ENCODE measurements around the gene MAP7.
"Not testable (repeated sequence)": the region's sequence is repeated elsewhere in the genome, so short reads cannot be mapped to it uniquely, and the experiment has no call there.

The MAP7 gene

DNA sequence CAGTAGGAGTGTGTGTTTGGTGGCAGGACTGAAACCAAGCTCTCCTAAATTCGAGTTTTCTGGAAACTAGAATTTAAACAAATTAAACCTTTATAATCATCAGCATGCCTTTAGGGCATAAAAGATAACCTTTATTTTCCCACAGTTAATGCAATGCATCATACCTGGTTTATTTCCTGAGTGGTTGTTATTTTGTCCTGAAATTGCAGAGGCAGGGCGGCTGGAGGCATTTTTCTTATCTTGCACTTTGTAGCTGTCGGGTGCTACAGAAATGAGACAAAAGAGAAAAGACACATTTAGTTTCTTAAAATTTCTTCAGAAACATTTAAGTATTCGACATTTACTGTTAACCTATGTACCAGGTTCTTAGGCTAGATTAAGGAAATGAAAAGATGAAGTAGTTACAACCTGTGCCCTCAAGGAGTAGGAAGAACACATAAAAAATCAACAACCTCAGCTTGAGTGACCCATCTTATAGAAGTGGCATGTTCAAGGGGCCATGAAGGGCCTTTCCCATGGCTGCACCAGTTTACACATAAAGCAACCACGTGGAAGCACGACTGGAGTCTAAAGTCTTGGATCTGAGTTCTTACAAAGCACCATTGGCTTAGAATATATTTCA lies 128.6 kb downstream of the MAP7 start:
- DNase-seq (ENCODE audit: low read depth in 2 of 2), result no peak

DNA sequence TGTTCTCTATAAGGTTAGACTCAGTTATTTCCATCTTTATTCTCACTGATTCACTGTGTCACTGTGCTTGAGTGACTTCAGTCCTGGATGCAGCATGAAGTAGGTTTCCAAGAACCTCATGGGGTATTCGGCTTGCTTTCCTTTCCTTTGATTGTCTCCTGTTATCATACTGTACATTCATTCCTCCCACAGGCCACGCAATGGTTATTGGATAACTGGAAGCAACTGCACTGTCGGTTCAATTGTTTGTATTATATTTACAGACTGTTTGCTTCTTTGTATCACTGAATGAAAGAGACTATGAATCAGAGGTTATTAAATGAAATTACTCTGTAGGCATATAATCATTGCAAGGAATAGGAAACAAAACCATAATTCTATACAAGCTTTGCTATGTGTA lies 129.4 kb downstream of the MAP7 start:
- no peak for DNase-seq (ENCODE audit: low read depth in 2 of 2)

DNA sequence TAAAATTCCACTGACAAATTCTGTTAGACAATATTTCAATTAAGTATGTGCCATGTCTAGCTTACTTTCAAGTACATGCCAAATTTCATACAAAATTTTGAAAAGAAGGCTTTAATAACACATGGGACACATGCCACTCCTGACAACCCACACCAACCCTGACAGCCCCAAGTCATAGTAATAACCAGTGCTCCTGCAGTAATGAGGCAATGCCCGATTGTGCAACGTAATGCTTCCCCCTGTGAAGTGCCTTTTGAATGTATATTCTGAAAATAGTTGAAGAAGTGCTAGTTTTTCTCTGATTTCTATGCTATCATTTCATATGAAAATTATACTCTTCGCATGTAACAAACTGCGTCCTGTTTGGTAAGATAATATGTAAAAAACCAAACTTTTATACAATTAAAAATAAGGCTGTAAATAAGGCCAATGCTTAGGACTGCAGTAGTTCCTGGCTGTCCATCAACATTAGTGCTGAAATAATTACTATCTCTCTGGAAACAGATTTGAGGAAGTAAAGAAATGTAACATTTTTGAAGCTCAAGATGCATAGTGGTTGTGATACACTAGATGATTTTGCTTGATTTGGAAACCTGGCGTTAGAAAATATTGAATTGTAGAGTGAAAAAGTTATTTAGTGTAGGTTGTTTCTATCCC lies 134.7 kb downstream of the MAP7 start:
- DNase-seq (ENCODE audit: low read depth in 2 of 2), result no peak

DNA sequence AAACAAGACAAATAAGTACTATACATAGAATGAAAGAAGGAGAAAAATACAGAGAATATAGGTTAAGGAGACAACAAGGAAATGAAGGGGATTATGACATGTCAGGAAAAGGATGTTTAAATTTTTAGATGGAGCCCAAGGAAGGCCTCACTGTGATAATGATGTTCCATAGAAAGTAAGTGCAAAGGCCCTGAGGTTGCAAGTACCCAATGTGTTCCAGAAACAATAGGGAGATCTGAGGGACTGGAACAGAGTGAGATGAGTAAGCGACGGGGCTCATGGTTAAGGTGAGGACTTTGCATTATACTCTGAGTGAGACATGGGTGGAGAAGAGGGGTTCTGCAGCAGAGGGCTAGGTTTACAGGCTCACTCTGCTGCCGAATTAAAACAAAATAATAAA lies 137.8 kb downstream of the MAP7 start:
- DNase-seq (ENCODE audit: low read depth in 2 of 2), result no peak

DNA sequence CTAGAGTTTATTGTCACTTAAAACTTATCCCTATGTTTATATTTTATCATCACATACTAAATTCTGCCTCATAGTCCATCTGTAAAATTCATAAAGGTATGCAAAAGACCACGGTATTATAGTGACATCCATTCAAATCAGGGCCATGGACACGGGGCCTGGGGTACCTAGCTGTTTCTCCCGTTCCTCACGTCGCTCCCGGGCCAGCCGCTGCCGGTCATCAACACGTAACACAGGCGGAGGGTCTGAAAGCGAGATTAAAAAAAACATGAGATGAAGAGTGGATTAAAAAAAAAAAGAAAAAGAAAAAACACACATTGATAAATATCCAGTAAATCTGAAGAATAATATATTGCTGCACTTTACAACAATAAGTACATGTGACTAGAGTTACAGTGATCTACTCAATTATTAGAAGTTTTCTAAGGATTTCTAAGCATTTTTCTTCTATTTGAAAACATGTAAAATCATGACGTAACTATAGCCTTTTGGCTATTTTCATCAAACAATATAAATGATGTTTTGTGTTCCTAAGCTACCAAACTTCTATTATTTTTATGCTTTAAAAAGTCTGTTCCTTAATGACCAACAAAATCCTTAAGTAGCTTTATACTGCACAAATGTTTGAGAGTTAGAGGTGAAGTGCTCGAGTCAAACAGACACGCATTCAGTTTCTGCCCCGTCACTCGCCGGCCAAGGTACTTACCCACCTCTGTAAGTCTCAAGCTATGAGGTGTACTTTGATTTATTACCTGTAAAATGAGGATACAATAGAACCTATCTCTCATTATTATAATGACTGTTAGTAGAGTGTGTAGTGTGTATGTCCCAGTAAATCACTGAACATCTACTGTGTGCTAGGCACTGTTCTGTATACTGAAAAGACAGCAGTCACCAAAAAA lies 138.5 kb downstream of the MAP7 start:
- no peak for DNase-seq (ENCODE audit: low read depth in 2 of 2)

DNA sequence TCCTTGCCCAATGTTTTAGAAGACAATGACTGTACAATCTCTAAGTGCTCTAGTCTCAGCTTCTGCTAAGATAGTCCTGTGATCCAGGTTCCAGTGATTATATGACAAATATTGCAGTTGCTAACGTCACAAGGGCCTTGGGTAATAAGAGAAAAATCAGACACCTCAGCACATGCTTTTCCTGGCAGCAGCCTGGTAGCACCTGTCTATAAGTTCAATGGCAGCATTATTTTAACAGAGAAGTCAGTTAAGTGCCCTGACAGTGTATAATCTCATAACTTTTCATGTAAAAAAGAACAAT lies 139.2 kb downstream of the MAP7 start:
- DNase-seq (ENCODE audit: low read depth in 2 of 2), result no peak

DNA sequence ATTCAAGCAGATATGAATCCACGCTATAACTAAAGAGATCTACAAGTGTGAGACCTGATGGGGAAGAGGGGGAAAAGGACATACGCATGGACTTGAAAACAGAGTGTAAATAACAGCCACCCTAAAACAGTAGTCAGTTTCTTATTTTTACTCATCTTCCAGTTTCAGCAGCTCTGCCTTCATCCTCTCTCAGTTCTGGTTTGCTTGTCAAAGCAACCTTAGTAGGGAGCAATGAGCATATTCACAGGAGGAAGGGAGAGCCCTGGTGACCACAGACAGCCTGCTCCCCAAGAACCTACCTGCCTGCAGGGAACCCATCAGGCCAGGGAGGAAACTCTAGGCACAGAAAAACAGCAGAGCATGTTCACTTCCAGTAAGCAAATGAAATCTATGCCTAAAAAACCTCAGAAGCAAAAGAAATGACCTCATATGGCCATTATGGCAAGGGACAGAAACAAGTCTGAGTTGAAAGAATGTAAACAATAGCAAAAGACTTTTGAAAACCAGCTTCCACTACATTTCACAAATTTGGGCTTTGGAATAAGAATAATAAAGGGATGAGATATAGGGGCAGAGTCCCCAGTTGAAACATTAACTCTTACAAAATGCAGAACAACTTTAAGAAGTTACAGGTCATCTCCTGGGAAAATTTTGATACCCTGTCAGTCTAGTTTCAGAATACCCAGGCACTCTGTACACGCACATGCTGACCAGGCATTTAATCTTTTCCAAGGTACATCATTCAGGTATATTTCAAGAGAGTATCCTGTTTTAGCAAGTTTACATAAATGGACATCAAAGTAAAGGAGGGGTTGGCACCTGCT lies 139.8 kb downstream of the MAP7 start:
- no peak for DNase-seq (ENCODE audit: low read depth in 2 of 2)

DNA sequence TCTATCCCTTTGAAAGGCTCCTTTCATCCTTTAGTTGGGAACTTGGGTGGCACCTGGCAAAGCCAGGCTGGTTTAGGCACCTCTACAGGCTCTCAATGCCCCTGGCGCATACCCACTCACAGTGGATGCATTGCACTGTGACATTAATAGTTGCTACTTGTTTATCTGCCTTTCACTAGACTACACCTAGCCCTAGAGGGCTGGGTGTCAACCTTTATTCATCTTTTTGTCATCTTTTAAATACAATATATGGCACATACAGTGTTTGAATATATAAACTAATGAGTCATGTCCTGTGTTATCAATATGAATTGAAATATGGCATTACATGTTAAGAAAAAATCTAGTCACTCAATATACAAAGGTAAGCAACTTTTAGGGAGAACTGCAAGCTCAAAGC lies 140.6 kb downstream of the MAP7 start:
- DNase-seq (ENCODE audit: low read depth in 2 of 2), result no peak

DNA sequence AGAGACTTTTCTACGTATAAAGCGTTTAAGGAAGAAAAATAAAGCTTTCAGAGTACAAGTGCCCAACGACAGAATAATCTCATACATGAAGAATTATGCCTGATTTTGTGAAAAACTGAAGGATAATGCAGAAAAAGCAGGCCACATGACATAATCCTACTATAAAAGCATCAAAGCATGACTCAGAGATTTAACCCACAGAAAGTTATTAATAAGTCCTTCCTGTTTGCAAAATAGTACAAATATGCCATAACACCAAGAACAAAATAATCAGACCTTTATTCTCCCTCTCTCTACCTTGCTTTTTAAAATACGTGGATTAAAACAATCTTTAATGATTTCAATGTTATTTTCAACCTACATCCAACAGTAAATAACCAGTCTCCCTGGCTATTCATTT lies 142.0 kb downstream of the MAP7 start:
- no peak for DNase-seq (ENCODE audit: low read depth in 2 of 2)

DNA sequence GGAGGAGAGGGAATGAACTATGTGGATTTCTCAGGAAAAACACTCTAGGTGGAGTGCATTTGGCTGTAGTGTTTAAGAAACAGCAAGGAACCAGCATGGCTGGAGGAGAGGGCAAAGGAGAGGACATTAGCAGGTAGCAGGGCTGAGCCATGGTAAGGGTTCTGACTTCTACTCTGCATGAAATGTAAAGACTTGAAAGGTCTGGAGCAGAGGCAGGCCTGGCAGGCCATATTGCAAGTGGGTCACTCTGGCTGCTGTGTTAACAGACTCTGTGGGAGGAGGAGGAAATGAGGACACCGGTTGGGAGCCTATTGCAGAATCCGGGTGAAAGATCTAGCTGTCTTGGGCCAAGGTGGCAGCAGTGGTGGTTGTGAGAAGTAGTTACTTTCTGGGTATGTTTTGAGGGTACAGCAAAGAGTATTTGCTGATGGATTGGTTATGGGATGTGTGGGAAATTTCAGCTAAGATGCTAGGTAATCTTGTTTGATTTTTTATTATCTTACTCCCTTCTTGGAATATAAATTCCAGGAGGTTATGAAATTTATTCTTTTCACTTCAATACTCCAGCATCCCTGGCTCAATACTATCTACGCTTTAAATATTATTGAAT lies 144.7 kb downstream of the MAP7 start:
- no peak for DNase-seq (ENCODE audit: low read depth in 2 of 2)

DNA sequence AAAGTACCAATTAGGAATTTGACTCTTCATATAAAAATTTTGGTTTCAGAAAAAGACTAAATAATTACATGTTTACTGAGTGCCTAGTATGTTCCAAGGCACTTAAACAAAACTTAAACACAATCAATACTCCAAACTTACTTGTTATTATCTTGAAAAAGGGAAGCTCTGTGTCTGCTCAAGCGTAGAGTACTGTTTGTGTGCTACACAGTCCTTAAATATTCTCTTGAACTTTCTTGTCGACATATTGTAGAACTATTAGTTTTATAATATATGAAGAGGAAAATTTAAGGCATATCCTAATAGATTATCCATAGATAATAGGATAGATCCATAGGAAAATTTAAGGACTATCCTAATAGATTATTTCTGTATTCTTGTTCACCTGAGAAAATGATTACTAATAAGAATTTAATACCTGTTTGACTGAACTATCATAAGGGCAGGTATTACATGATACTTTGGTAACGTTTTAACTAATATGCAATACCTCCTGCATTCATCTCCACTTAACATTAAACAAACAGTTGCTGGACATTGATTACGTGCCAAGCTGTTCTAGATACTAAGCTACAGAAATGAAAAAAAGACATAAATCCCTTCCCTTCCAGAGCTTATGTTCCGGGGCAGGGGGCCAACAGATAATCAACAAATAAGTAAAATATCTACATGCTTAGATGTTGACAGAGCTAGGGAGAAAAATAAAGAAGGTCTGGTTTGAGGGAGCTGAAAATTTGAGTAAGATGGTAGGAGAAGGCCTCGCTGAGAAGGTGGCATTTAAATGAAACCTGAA lies 145.4 kb downstream of the MAP7 start:
- DNase-seq (ENCODE audit: low read depth in 2 of 2), result no peak

DNA sequence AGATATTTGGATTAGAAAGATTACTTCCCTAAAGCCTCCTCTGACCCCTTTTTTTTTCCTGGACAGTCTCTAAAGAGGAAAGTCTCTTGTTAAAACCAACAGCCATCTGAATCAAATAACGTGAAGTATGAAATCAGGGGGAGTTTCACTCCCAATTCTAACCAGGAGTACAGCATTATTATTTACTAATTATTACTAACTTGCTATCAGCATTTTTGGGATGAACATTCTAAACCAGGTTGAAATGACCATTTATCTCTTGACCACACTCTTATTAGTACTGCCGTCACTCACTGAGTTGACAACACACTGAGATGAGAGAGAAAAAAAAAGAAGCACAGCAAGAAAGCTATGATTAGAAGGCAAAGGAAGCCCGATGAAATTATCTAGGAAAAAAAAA lies 146.2 kb downstream of the MAP7 start:
- no peak for DNase-seq (ENCODE audit: low read depth in 2 of 2)

DNA sequence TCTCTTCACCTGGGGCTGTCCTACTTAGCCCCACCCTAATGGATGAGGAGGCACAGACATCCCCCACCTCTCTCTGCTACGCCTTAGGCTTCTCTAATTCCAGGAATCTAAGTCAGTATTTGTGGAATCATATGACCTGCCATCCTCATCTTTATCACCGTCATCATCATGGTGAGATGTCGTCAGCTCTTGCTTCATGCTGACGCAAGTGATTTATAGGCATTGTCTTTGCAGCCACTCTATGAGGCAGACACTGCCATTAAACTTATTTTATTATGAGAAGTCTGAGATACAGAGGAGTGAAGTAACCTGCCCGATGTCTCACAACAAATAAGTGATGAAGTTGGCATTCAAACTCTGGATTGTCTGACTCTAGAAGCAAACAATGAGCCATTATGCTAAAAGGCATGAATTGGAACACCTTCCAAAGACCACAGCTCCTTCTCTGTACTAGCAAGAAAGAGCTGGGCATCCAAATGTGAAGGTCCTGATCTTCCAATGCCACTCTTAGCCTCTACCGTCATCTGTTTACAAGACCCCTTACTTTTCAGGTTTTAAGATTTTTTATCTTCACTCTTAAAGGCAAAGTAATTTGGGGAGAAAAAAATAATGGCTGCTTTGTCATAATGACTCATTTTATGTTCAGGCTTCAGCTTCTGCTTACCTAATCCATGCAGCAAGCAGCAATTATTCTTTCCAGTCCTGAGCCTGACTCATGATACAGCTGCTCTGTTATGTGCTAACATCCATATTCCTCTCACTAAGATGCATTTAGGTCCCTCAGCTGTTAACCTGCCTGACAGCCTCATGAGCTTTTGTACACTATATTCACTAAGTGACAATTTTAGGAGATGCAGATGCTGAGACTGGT lies 146.9 kb downstream of the MAP7 start:
- no peak for DNase-seq (ENCODE audit: low read depth in 2 of 2)

DNA sequence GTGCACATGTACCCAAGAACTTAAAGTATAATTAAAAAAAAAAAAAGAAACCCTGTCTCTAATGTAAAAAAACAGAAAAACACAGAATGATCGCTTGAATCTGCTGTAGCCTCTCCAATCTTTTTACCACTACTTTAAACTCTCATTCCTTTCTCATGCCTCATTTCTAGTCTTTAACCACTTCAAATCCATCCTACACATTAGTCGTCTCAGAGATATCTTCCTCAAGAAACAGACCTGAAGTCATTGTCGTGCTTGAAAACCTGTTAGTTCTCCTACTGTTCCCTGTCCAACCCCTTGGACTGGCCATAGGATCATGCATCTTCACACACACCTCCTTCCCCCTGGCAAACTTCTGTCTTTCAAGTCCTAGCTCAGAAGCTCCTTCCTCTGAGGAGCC lies 148.5 kb downstream of the MAP7 start:
- DNase-seq (ENCODE audit: low read depth in 2 of 2), result no peak

DNA sequence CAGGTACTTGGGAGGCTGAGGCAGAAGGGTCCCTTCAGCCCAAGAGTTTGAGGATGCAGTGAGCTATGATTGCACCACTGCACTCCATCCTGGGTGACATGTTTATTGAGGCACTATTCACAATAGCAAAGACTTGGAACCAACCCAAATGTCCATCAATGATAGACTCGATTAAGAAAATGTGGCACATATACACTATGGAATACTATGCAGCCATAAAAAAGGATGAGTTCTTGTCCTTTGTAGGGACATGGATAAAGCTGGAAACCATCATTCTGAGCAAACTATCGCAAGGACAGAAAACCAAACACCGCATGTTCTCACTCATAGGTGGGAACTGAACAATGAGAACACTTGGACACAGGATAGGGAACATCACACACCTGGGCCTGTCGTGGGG lies 149.0 kb downstream of the MAP7 start:
- DNase-seq (ENCODE audit: low read depth in 2 of 2), result not testable (repeated sequence)

DNA sequence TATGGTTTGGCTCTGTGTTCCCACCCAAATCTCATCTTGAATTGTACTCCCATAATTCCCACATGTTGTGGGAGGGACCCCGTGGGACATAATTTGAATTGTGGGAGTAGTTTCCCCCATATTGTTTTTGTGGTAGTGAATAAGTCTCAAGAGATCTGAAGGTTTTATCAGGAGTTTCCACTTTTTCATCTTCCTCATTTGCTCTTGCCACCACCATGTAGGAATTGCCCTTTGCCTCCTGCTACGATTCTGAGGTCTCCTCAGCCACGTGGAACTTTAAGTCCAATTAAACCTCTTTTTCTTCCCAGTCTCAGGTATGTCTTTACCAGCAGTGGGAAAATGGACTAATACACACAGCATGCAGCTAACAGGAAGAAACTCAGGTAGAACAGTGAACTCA lies 151.8 kb downstream of the MAP7 start:
- no peak for DNase-seq (ENCODE audit: low read depth in 2 of 2)

DNA sequence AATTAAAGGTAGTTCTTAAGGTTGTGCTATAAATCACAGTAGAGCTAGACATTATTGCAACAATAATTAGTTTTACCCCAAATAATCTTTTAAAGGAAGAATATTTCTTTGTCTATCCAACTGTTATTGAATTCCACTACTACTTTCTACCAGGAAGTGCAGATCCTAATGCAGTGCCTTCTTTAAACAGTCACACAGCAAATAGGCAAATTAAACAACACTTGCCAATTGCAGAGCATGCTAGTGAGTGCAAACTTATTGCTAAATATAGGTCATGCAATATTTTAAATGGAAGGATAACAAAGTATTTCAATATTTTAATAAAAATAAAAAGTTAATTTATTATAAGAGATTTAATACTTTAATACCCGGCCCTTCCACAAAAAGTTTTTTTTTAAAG lies 153.3 kb downstream of the MAP7 start:
- no peak for DNase-seq (ENCODE audit: low read depth in 2 of 2)

DNA sequence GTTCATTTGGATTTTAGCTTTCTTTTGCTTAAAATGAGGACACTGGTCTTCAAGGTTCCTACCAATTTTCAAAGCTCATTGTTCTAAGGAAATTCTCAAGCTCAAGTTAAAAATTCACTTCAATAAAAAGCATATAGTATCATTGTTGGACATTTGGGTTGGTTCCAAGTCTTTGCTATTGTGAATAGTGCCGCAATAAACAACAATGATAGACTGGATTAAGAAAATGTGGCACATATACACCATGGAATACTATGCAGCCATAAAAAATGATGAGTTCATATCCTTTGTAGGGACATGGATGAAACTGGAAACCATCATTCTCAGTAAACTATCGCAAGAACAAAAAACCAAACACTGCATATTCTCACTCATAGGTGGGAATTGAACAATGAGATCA lies 159.3 kb downstream of the MAP7 start:
- DNase-seq (ENCODE audit: low read depth in 2 of 2), result not testable (repeated sequence)

DNA sequence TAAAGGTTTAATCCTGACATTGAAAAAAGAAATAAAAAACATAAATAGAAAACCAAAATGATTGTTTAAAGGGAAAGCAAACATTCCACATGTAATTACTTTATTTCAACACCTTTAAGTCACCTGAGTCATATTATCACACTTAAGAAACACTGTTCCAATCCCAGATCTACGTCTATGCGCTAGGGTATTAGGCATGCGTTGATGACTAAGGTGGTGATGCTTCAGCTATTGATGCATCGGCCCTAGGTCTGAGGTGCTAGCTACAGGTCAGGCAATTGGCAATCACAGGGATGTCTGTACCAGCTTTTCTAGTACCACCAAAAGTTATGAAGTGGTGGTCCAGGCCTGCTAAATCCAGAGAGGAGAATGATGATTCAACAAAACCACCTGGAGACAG lies 162.9 kb downstream of the MAP7 start:
- DNase-seq (ENCODE audit: low read depth in 2 of 2), result no peak
